Retina (tissue), 1 donor: ENCODE measurements around the gene LILRB2.
"Not testable (repeated sequence)": the region's sequence is repeated elsewhere in the genome, so short reads cannot be mapped to it uniquely, and the experiment has no call there.

Source experiments
- DNase-seq: peaks from one replicate; pipeline ENCODE4 v3.0.0-alpha.2; 2016

Gene LILRB2

GRCh38 chr19:54271106-54271505 lies 9.8 kb downstream of the LILRB2 start:
- no peak for DNase-seq

- DNase-seq = no peak
Observed at GRCh38 chr19:54268936-54269335, 12.0 kb downstream of the LILRB2 start.

GRCh38 chr19:54266133-54266532 lies 14.8 kb downstream of the LILRB2 start:
- DNase-seq = peak; percentile 52

- no peak for DNase-seq
Observed at GRCh38 chr19:54262470-54262869, 18.4 kb downstream of the LILRB2 start.

- DNase-seq = no peak
Observed at GRCh38 chr19:54262066-54262465, 18.8 kb downstream of the LILRB2 start.

- DNase-seq = no peak
Observed at GRCh38 chr19:54257116-54257480, 23.8 kb downstream of the LILRB2 start, which contains the start of gene LILRB5. LILRB5 (minus strand) TSS chr19:54257273; CDS start chr19:54257193, 80 bp downstream.

GRCh38 chr19:54256250-54257115 lies 24.4 kb downstream of the LILRB2 start:
- DNase-seq = no peak

- no peak for DNase-seq
Observed at GRCh38 chr19:54255105-54255775, 25.7 kb downstream of the LILRB2 start.

GRCh38 chr19:54254195-54254906 lies 26.6 kb downstream of the LILRB2 start:
- DNase-seq = no peak

GRCh38 chr19:54253331-54254194 lies 27.3 kb downstream of the LILRB2 start:
- DNase-seq = no peak

- DNase-seq = no peak
Observed at GRCh38 chr19:54252845-54253244, 28.1 kb downstream of the LILRB2 start.

GRCh38 chr19:54252243-54252642 lies 28.7 kb downstream of the LILRB2 start:
- no peak for DNase-seq

- no peak for DNase-seq
Observed at GRCh38 chr19:54248016-54248601, 32.8 kb downstream of the LILRB2 start.

GRCh38 chr19:54247106-54247930 lies 33.6 kb downstream of the LILRB2 start:
- DNase-seq = no peak

- DNase-seq = no peak
Observed at GRCh38 chr19:54245936-54246335, 35.0 kb downstream of the LILRB2 start.

- DNase-seq = not testable (repeated sequence)
Observed at GRCh38 chr19:54243809-54244208, 37.1 kb downstream of the LILRB2 start.

- not testable (repeated sequence) for DNase-seq
Observed at GRCh38 chr19:54242646-54243045, 38.3 kb downstream of the LILRB2 start, which contains the start of gene LILRA6. LILRA6 (minus strand) TSS chr19:54242790.

- DNase-seq = not testable (repeated sequence)
Observed at GRCh38 chr19:54242234-54242633, 38.7 kb downstream of the LILRB2 start.

- not testable (repeated sequence) for DNase-seq
Observed at GRCh38 chr19:54240372-54241336, 40.3 kb downstream of the LILRB2 start.
